ENCODE measurements around the gene CLEC4M. TPM values are rescaled to one million over a fixed set of nuclear protein-coding genes. Genes with fewer than 3 reads are reported as not detected.
"Not testable (repeated sequence)": the region's sequence is repeated elsewhere in the genome, so short reads cannot be mapped to it uniquely, and the experiment has no call there.

Gene CLEC4M
- total RNA-seq, 4 donors from 2014 or later = 0.56 to 0.93 TPM; not detected in 2

- no peak for DNase-seq (ENCODE audit: low spot score)
- no peak for ATAC-seq (ENCODE audit: low FRiP score)
These were observed 3.9 kb upstream of the CLEC4M start for GRCh38 chr19:7759156-7759555.

DNA sequence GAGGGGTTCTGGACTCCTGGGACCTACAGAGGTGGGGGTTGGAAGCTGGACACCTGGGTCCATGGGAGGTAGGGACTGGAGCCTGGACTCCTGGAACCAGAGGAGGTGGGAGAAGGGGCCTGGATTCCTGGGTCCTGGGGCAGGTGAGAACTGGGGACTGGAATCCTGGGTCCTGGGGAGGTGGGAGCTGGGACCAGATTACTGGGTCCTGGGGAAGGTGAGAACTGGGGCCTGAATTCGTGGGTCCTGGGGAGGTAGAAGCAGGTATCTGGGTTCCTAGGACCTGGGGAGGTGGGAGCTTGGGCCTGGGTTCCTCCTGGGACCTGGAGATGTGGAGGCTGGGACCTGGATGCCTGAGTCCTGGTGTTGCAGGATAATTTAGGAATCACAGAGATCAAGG lies 653 bp downstream of the CLEC4M start:
- DNase-seq (ENCODE audit: low spot score) = no peak
- no peak for TF ChIP-seq CTCF (IDR thresholded peaks at IDR 0.05)
- no peak for ATAC-seq (ENCODE audit: low FRiP score)

More at GRCh38 chr19:7759156-7759555, 3.9 kb upstream of the CLEC4M start:
- no peak for TF ChIP-seq CTCF (IDR thresholded peaks at IDR 0.05)

DNA sequence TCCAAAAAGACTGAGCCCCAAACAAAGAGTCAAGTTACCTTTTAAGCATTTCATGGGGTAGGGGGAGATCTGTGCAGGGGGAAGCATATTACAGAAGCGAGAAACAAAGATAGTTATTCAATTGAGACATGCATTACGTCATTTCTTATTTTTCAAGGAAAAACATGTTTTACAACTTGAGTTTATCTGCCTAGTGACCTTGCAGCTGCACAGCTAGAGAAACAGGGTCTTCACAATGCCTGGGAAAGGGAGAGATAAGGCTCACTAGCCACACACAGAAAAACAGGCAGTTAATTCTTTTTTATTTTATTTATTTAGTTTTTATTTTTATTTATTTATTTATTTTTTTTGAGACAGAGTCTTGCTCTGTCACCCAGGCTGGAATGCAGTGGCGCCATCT lies 1.1 kb downstream of the CLEC4M start:
- not testable (repeated sequence) for DNase-seq (ENCODE audit: low spot score); ATAC-seq (ENCODE audit: low FRiP score)

DNA sequence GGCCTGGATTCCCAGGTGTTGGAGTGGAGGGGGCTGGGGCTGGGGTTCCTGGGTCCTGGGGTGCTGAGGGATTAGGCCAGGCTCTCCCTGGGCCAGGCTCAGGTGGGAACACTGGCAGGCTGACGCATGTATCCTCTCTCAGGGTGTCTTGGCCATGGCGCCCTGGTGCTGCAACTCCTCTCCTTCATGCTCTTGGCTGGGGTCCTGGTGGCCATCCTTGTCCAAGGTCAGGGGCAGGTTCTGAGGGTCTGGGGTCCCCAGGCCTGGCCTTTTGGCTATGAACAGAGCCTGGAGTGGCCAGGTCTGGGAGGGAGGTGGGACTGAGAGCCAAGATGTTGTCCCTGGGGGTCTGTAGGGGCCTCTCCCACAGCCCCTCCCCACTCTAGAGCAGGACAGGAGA lies 2.0 kb downstream of the CLEC4M start:
- ATAC-seq (ENCODE audit: low FRiP score); DNase-seq (ENCODE audit: low spot score): not testable (repeated sequence)

- ATAC-seq (ENCODE audit: low FRiP score) = no peak
- DNase-seq (ENCODE audit: low spot score) = no peak
- TF ChIP-seq CTCF (IDR thresholded peaks at IDR 0.05) = no peak
These were observed 3.5 kb downstream of the CLEC4M start for GRCh38 chr19:7766535-7766934.

DNA sequence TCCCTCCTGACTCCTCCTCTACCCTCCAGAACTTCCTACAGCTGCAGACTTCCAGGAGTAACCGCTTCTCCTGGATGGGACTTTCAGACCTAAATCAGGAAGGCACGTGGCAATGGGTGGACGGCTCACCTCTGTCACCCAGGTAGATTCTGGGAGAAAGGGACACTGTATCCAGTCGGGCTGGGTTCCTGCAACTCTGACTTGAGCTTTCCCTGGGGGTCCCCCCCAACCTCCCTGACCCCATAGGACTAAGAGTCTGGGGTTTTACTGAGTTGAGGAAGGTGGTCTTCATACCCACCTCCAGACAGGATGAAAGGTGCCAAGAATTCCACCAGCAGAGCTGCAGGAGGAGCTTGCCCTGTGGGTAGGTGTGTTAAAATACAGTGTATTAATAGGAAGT lies 4.4 kb downstream of the CLEC4M start:
- DNase-seq (ENCODE audit: low spot score) (no peak), ATAC-seq (ENCODE audit: low FRiP score) (no peak)
- TF ChIP-seq CTCF (IDR thresholded peaks at IDR 0.05) = no peak

- DNase-seq (ENCODE audit: low spot score) (no peak), ATAC-seq (ENCODE audit: low FRiP score) (no peak)
- no peak for TF ChIP-seq CTCF (IDR thresholded peaks at IDR 0.05)
These were observed 6.1 kb downstream of the CLEC4M start for GRCh38 chr19:7769171-7769570.

GRCh38 chr19:7771072-7771471 lies 8.0 kb downstream of the CLEC4M start:
- no peak for TF ChIP-seq CTCF (IDR thresholded peaks at IDR 0.05)
- ATAC-seq (ENCODE audit: low FRiP score) = no peak
- DNase-seq (ENCODE audit: low spot score) = no peak
